Kidney capillary endothelial cell (primary cell): ENCODE measurements around the gene ERC2.

ENCODE experiments used
- DNase-seq: peaks from one replicate; pipeline ENCODE4 v3.0.0-alpha.2; 2018; ENCODE audit warnings: low spot score

Gene ERC2

DNA sequence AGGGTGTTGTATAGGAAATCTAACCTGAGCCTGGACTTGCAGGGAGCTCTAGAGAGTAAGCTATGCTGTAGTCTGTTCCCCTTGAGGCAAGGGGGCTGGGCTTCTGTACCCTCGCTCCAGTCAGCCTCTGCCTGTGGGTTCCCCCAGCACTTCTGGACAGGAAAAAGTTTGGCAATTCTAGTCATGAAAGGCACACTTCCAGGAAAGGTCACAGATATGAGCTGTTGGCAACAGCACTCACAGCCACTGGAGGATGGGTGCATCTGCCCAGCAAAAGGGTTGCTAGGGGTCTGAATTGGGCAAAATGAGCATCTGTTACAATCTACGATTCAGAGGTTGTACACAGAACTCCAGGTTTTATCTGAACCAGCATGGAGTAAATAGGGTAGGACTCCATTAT is 281.2 kb downstream of the ERC2 start:
- no peak for DNase-seq

DNA sequence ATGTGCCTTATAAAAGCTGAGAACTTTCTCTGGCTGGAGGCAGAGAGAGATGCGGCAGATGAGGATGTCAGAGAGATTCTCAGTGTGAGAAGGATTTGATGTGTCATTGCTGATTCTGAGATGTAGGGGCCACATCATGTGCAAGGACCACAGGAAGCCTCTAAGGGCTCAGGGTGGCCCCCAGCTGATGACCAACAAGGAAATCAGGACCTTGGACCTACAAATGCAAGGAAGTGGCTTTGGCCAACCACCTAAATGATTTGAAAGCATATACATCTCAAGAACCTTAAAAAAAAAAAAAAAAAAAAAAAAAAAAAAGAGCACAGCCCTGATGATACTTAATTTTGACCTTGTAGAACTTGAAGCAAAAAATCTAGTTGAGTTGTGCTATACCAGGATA is 282.4 kb downstream of the ERC2 start:
- DNase-seq: no peak

DNA sequence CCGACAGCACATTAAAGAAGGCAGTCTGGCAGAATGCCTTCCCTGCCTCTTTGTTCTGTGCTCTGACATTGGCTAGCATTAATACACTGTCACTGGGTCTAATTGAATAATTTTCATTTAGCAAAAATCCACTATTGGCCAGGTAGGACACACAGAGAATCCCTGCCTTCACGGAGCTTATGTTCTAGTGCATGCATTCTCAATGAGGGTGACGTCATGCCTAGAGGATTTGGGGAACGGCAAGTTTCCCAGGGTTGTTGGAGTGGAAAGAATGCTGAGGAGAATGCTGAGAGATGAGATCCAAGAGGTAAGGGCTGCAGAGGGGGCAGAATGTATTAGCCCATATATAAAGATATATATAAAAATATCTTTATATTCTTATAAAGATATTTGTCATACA is 284.7 kb downstream of the ERC2 start:
- DNase-seq: no peak

DNA sequence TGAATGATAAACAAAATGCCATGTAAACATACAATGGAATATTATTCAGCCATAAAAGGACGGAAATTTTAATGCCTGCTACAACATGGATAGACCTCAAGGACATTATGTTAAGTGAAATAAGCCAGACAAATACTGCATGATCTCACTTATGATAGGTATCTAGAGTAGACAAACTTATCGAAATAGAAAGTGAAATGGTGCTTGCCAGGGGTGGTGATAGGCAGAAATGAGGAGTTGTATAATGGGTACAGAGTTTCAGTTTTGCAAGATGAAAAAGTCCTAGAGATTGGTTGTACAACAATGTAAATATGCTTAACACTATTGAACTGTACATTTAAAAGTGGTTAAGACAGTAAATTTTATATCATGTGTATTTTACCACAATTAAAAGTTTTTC is 287.8 kb downstream of the ERC2 start:
- DNase-seq: no peak

DNA sequence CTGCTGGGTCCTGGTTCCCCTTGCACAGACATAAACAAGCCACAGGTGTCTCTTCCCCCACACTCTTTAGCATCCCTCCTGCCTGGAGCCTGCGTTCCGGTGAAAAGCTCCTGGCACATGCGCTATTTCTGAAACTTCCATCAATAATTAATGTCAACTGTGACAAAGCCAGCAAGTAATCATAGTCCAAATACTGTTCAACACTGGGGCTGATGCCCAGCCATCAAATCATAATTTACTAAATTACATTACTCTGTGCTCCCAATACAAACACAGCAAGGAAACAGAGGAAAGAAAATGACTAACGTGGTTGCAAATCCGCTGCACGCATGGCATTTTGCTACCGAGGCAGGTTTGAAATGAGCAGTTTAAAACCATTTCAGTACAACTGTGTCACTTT is 294.7 kb downstream of the ERC2 start:
- no peak for DNase-seq

DNA sequence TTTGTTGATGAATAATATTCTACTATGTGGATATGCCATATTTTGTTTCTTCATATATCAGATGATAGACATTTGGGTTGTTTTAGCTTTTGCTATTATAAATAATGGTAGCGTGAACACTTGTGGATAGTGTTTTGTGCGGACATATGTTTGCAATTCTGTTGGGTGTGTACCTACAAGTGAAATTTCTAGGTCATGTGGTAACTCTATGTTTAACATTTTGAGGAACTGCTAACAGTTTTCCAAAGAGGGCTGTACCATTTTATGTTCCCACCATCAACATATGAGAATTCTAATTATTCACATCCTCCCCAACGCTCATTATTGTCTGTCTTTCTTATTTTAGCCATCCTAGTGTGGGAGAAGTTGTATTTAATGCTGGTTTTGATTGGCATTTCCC is 303.8 kb downstream of the ERC2 start:
- DNase-seq: no peak

DNA sequence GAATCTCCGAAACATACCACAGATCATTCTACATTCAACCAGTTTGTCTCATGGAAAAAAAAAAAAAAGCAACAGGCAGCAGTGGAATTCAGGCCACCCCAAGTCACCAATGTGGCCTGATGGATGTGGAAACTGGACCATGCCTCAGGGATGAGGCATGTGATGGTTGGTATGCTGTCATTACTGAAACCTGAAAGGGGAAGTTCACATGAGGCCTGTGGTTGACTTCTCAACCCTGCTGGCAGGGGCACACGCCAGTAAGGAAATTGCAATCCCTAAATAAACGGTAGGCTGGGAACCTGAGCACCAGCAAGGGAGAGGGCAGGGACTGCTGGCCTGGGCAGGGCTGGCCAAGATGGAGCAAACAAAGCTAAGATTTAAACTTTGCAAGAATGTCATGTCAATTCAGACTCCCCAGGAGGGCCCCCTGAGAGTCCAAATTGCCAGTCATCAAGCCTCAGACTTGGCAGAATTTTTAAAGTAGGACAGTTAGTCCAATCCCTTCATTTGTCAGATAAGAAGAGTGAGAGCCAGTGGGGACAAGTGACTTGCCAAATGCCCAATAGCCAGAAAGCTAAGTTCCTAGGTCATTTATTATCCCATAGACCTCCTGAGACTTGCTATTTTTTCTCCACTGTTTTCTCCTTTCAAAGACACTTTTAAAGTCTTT is 310.4 kb downstream of the ERC2 start:
- no peak for DNase-seq

DNA sequence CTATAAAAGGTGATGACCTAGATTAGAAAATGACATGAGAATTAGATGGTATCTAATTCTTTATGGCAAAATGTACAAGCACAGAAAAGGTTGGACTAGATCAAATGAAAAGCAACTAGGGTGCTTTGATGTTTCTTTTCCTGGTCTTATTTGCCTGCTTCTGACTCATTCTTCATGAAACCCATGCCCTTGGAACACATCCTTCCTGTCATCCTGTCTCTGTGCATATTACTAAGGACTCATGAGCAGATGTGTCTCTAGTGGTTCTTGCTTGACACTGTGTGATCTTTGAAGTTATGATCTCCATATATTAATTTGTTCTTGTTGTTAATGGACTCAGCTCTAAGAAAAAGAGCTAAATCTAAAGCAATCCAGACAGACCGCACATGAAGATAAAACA is 314.0 kb downstream of the ERC2 start:
- no peak for DNase-seq

DNA sequence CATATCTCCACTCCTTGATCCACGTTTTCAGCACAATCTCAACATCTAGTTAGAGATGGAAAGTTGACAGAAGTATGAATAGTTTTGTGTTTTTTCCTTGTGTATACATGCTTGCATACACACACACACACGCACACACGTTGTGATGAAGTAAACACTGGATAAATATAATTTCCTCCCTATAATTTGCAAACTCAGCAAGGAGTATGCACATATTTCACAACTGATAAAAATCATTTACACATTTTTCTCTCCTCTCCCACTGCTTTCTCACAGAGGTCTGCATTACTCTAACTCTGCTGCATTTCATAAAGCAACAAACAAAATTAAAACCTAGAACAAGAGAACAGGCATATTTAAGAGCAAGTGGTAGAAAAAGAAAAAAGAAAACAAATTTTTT is 320.9 kb downstream of the ERC2 start:
- no peak for DNase-seq

DNA sequence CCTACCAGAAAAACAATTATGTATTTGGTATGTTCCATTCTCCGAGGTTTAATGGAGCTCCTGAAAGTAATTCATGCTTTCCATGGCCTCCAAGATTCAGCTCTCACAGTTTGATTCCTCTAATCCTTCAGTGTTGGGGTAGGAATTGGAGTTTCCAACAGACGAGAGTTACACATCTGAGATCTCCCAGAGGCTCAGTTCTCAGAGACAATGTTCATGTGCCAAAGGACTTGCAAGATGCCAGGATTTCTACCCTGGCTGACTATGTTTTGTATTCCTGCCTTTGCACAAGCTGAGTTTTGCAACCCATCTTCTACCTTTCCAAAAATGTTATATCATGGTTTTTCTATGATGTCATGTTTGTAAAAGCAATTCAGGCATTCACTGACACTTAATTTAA is 322.9 kb downstream of the ERC2 start:
- DNase-seq: no peak

DNA sequence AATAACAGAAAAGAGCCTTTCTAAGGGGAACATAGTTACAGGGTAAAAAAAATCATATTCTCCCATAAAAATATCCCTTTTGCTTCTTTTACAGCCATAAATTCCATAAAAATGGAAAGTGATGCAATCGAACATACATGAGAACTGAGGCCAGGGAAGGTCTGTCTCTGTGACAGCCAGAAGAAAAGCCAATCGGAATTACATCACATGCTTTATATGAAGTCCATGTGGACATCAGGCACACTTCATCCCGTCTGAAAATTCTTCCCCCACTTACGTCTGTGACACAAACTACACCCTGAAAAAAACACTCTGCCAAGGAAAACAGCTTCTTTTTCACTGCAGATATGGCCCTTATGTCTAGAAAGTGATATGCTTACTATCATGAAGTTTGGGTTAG is 323.5 kb downstream of the ERC2 start:
- DNase-seq: no peak

DNA sequence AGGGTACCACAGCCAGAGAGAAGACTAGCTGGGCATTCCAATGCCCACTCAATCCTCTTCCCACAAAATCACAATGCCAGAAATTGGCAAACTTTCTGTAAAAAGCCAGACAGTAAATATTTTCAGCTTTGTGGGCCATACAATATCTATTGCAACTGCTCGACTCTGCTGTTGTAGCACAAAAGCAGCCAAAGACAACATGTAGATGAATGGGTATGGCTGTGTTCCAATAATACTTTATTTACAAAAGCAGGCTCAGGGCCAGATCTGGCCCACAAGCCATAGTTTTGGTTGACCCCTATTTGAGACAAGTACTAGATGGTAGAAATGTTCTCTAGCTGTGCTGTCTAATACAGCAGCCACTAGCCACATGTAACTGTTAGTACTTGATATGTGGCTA is 330.9 kb downstream of the ERC2 start:
- no peak for DNase-seq

DNA sequence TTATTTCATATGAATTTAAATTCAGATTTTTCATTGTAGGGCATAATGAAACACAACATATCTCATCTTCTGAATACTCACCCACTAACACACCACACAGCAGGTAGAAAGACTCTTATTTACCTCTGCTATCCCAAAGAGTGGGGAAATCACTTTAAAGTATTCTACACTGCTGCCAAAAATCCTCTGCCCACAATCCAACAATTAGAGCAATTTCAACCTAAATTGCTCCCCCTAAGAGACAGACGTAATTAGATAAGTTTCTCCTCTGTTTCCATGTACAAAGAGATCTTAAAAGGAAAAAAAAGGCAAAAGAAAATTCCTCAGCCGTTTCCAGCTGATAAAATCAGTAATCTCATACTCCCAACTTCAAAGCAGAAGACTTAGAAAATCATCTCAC is 331.8 kb downstream of the ERC2 start:
- no peak for DNase-seq

DNA sequence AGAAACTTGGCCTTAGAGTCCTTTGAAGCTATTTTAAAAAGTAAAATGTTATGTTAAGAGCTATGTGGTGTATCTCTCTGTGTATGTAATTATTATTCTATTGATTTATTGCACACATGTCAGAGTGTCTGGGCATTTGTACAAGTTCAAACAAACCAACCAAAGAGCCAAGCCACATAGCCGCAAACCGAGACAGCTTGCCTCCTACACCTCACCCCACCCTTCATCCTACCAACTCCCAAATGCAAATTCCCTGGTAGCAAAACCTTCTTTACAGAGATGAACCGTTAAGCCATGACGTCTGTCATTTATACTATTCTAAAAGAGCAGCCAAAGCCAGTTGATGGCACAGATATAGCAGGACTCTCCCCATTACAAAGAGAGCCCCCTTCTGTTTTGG is 332.3 kb downstream of the ERC2 start:
- no peak for DNase-seq

DNA sequence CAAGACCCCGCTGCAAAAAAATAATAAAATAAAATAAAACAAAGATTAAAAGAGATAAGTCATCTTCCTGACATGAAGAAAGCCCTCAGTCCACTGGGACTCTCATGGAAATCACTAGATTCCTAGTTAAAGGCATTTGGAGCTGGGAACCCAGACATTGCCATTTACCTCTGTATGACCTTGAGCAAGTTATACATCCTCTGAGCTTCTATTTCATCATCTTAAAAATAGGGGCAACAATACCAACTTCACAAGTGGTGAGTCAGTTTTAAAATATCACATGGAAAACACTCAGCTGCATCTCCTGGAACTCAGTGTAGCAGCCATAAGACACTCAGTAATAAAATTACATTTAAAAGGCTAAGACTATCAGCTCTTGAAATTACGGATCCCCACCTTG is 334.8 kb downstream of the ERC2 start:
- peak; percentile 0 for DNase-seq

DNA sequence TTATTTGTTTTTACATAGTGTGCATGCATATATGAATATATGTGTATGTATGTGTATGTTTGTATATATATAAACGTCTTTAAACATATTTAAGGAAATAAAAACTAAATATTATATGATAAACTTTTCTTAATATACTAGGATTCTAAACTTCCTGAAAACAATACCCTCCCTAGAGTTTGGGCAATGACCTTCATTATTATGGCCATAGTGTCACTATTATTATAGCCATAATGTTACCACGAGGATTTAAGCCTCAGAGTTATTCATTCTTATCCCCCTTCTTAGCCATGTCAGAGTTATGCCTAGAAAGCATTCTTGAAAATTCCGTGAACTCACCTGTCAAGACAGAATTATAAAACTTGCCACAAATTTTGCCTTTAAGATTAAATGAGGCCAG is 335.5 kb downstream of the ERC2 start:
- no peak for DNase-seq

DNA sequence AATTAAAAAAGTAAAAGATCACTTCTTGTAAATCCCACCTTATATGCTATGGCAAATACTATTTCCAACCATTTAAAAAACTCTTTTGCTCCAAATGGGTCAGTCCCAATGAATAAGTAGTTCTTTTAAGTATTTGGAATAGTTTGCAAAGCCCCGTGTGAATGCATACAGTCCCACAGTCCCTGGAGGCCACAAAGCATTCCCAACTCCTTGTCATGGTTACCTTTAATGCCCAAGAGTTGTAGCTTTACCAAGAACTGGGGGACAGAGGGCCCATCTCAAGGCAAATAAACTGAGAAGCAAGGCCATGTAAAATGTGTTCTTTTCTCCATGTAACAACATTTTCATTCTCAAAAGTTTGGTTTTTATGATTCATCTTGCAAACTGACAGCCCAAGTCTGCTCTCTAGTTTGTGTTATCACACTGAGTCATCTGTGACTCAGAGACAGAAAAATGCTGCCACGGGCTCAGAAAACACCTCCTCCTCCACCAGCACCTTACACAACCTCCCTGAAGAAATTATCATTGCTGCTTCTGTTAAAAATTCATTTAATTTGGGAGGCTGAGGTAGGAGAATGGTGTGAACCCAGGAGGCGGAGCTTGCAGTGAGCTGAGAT is 336.2 kb downstream of the ERC2 start:
- peak; percentile 77 for DNase-seq

DNA sequence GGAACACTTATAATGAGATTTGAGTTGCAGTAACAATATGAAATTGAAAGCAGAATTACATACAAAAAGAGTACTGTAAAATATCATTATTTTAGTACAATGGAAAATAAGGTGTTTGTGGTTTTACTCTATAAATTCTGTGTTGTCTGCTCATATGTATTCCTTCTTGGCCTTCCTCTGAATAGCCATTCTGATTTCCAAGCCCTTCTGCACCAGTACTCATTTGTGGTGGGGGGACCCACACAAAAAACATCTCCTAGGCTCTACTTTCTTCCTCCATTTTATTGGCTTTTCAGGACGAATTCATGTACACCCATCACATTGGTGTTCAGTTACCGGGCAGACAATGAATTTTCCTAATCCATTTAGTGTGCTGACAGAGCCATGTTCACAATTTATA is 338.2 kb downstream of the ERC2 start:
- no peak for DNase-seq

DNA sequence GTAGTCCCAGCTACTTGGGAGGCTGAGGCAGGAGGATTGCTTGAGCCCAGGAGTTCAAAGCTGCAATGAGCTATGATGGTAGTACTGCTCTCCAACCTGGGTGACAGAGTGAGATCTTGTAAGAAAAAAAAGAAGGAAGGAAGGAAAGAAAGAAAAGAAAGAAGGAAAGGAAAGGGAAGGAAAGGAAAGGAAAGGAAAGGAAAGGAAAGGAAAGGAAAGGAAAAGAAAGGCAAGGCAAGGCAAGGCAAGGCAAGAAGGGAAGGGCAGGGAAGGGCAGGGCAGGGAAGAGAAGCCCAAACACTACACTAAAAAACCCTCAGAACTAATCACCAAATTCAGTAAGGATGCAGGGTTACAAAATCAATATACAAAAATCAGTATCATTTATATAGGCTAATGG is 341.6 kb downstream of the ERC2 start:
- no peak for DNase-seq

DNA sequence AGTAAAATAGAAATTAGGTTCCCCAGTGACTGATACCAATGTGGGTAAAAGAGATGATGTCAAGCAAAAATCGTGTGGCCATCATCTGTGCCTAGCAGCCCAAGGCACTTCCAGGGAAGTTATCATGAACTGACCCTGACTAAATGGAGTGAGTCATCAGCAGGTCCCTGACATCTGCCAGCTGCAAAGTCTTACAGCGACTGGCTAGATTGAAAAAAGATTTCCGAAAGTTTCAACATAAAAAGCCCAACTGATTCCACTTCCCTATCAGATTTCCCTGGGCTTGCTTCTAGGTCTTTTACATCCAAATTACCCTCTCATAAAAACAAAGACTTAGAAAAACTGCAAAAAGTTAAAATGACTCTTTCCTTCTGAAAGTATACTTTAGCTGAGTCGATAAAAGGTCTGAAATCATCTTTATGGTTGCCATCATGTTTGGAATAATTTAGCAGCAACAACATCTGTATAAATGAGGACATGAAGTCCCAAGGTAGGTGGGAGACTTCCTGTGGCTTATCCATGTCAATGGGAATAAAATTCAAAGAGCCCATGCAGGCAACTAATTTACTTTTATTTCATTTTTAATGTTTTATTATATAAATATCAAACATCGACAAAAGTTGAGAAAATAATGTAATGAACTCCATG is 342.8 kb downstream of the ERC2 start:
- peak; percentile 3 for DNase-seq

DNA sequence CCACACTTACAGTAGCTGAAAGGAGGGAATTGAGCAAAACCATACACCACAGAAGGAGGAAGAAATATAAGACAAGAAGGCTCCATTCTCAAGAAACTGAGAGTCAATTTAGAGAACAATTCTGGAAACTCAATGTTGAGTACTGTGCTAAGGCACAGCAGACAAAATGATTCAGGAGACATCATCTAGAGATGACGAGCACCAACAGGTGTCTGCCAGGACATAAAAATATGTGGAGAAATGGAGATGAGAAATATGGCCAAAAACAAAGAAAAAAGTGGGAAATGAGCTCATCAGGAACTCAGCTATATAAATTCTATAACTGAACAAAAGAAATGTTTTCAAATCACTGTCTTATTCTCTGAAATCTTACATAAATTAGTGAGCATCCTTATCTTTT is 343.7 kb downstream of the ERC2 start:
- DNase-seq: no peak

DNA sequence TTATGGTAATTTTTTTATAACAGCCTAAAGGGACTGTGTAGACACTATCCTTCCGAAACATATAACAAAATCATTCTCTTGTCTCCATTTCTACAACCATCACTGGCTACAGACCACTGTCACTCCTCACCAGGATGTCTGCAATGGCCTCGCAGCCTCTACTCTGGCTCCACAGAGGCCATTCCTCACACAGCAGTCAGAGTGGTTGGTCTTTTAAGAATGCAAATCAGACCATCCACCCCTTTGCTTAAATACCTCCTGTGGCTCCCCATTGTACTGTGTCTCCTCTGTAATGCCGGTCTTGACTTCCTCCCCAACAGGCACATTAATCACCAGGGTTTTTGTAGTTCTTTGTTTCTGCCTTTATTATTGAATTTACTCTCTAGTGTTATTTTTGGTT is 344.8 kb downstream of the ERC2 start:
- no peak for DNase-seq

DNA sequence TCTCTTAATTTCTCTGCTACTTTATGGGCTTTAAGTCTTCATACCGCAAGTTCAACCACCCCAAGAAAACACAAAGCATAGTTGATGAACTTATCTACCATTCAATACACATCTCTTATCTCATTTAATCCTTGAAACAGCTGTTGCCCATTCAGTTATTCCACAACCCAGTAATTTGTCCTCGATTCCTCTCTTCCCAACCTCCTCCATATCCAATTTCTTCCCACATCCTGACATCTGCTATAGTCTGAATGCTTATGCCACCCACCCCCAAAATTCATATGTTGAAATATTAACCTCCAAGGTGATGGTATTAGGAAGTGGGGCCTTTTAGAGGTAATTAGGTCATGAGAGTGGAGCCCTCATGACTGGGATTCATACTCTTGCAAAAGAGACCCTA is 345.4 kb downstream of the ERC2 start:
- no peak for DNase-seq

DNA sequence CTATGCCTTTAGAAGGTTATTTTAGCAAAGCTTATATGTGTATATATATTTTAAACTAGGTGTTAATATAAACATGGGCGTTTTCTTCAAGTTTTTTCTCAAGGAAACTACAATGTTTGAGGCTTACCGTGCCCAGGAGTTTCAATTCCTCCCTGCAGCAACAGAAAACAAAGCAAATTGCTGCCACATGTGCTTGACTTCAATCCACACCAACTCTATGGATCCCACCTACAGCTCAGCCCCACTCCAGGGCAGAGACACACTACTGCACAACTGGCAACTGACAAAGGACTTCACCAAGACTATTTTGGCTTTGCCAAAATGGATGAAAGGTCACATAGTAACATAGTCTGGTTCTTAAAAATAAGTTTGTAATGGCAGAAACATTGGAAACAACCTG is 346.6 kb downstream of the ERC2 start:
- no peak for DNase-seq
